K562 (cell line): ENCODE data around the gene PAH.

Source experiments
- CLOCK ChIP-seq: fragments of 250-450 bp; sonication (Bioruptor Pico); IDR thresholded peaks from 2 replicates; pipeline ENCODE4 v1.4.0; 2020; ENCODE audit warnings: mild to moderate bottlenecking, moderate library complexity, borderline replicate concordance
- HCFC1 ChIP-seq: IDR thresholded peaks from 2 replicates; pipeline ENCODE4 v1.6.1; 2012; ENCODE audit warnings: low read depth, low read length, improper control_type of control experiment
- KLF6 ChIP-seq: fragments of 250-450 bp; sonication (Bioruptor Pico); IDR thresholded peaks from 2 replicates; pipeline ENCODE4 v1.4.0; 2020; ENCODE audit warnings: mild to moderate bottlenecking, moderate library complexity, borderline replicate concordance
- MAX ChIP-seq: sonication (generic); formaldehyde crosslinking; IDR thresholded peaks from 2 replicates; pipeline ENCODE4 v1.9.0; 2022; ENCODE audit warnings: mild to moderate bottlenecking, missing genetic modification reagents
- MGA ChIP-seq: fragments of 450-650 bp; IDR thresholded peaks from 2 replicates; pipeline ENCODE4 v1.6.1; 2016; ENCODE audit warnings: mild to moderate bottlenecking, moderate library complexity
- PTRF ChIP-seq: fragments of 450-650 bp; IDR thresholded peaks from 2 replicates; pipeline ENCODE4 v1.6.1; 2016; ENCODE audit warnings: mild to moderate bottlenecking, missing genetic modification characterization, missing compliant biosample characterization
- TAF1 ChIP-seq: IDR thresholded peaks from 2 replicates; pipeline ENCODE4 v1.6.1; 2011; ENCODE audit warnings: mild to moderate bottlenecking, low read length, moderate library complexity; ENCODE audit not compliant: insufficient read depth, control insufficient read depth, severe bottlenecking; ENCODE audit errors: extremely low read depth

GRCh38 chr12:102913453-102914226, 3.4 kb downstream of the PAH start:
- TF ChIP-seq TAF1 = no peak
- TF ChIP-seq KLF6 (CRISPR knock-in tag) = no peak
- no peak for TF ChIP-seq CLOCK (CRISPR knock-in tag)
- no peak for TF ChIP-seq HCFC1
- no peak for TF ChIP-seq MAX (CRISPR knock-in tag)
- TF ChIP-seq MGA = no peak
- no peak for TF ChIP-seq PTRF (tag)
